Hepatocyte (in vitro differentiated cells): ENCODE results near the gene ZNF263. TPM values are rescaled to one million over a fixed set of nuclear protein-coding genes. Genes with fewer than 3 reads are reported as not detected.

Source experiments
- DNase-seq: peaks from one replicate; pipeline ENCODE4 v3.0.0-alpha.2; 2016; ENCODE audit warnings: low spot score
- H2AFZ ChIP-seq: fragments of 200-600 bp; sonication (generic); 2 replicates; pipeline ENCODE4 v1.6.0; 2016; ENCODE audit warnings: antibody characterized with exemption, mild to moderate bottlenecking
- H3K27ac ChIP-seq: fragments of 200-600 bp; sonication (generic); 2 replicates; pipeline ENCODE4 v1.5.1; 2016; ENCODE audit warnings: mild to moderate bottlenecking
- H3K27me3 ChIP-seq: fragments of 200-600 bp; sonication (generic); 2 replicates; pipeline ENCODE4 v1.6.1; 2016
- H3K36me3 ChIP-seq: fragments of 200-600 bp; sonication (generic); replicated peaks from 2 replicates; pipeline ENCODE4 v1.5.1; 2016; ENCODE audit warnings: low read depth; ENCODE audit not compliant: insufficient read depth
- H3K4me1 ChIP-seq: fragments of 200-600 bp; sonication (generic); 2 replicates; pipeline ENCODE4 v1.5.1; 2016; ENCODE audit warnings: mild to moderate bottlenecking, moderate library complexity; ENCODE audit not compliant: insufficient read depth
- H3K4me2 ChIP-seq: fragments of 200-600 bp; sonication (generic); 2 replicates; pipeline ENCODE4 v1.6.0; 2016
- H3K4me3 ChIP-seq: fragments of 200-600 bp; sonication (generic); 2 replicates; pipeline ENCODE4 v1.5.1; 2016; ENCODE audit warnings: mild to moderate bottlenecking
- H3K79me2 ChIP-seq: fragments of 200-600 bp; sonication (generic); 2 replicates; pipeline ENCODE4 v1.6.0; 2017; ENCODE audit warnings: mild to moderate bottlenecking
- H3K9me2 ChIP-seq: fragments of 200-600 bp; sonication (generic); replicated peaks from 2 replicates; pipeline ENCODE4 v1.6.0; 2017; ENCODE audit warnings: mild to moderate bottlenecking; ENCODE audit not compliant: insufficient read depth
- H3K9me3 ChIP-seq: fragments of 200-600 bp; sonication (generic); 2 replicates; pipeline ENCODE4 v1.5.1; 2016; ENCODE audit warnings: low read depth, mild to moderate bottlenecking
- H4K20me1 ChIP-seq: fragments of 200-600 bp; sonication (generic); 2 replicates; pipeline ENCODE4 v1.6.0; 2016; ENCODE audit warnings: mild to moderate bottlenecking; ENCODE audit not compliant: insufficient read depth, poor library complexity, severe bottlenecking
- CTCF ChIP-seq: fragments of 200-600 bp; sonication (generic); IDR thresholded peaks from 2 replicates; pipeline ENCODE4 v1.5.1; 2016; ENCODE audit warnings: antibody characterized with exemption, mild to moderate bottlenecking; ENCODE audit not compliant: poor library complexity
- EZH2 ChIP-seq: fragments of 200-600 bp; sonication (generic); IDR thresholded peaks from 2 replicates; pipeline ENCODE4 v1.6.1; 2016; ENCODE audit warnings: antibody characterized with exemption, mild to moderate bottlenecking, borderline replicate concordance
- EZH2phosphoT487 ChIP-seq: fragments of 200-600 bp; sonication (generic); IDR thresholded peaks from one replicate; pipeline ENCODE4 v1.6.1; 2018; ENCODE audit warnings: antibody characterized with exemption, mild to moderate bottlenecking, low read depth, moderate library complexity; ENCODE audit not compliant: unreplicated experiment, severe bottlenecking
- WGBS: methylation state at CpG from one replicate; pipeline ENCODE4 v1.1.6; 2016; ENCODE audit warnings: low lambda C conversion rate; ENCODE audit errors: missing lambda C conversion rate; 5-methylcytosine and 5-hydroxymethylcytosine counted together
- polyA plus RNA-seq: library from polyadenylated mRNA; unstranded; fragments of >200 nt; fragmentation: Nextera tagmentation; extraction: Ambion mirVana; gene quantifications from 2 replicates; pipeline ENCODE4 v1.2.1, GENCODE V29; 2016
- total RNA-seq: library from RNA; depleted of rRNA; stranded (reverse); fragments of >200 nt; gene quantifications from 2 replicates; pipeline ENCODE4 v1.2.3, GENCODE V29; 2014

Gene ZNF263
- total and polyA plus RNA-seq, 2 experiments from 2014 or later = 33.2 to 47.5 TPM

- Histone ChIP-seq H3K9me2 (no peaks in the 10 kb centered on the region), H3K4me2 (peak overlapping the region; percentile 95), H3K27me3 (no peaks in the 10 kb centered on the region), H3K79me2 (peaks cover 56% of the 10 kb centered on the region), H2AFZ (peak overlapping the region; percentile 38), H3K9me3 (peaks cover 15% of the 10 kb centered on the region), H3K36me3 (peaks cover 5% of the 10 kb centered on the region), H3K4me1 (peaks cover 10% of the 10 kb centered on the region), H3K27ac (peak overlapping the region; percentile 100), H4K20me1 (no peaks in the 10 kb centered on the region), H3K4me3 (peak overlapping the region; percentile 89)
- no peak for TF ChIP-seq EZH2phosphoT487
- no peak for TF ChIP-seq CTCF
- no peak for TF ChIP-seq EZH2
- no peak for DNase-seq
- 7% methylated on average over 56 of the region's 56 CpGs for WGBS
Measured at GRCh38 chr16:3283543-3284447, 504 bp downstream of the ZNF263 start.

- Histone ChIP-seq H3K79me2 (peaks cover 65% of the 10 kb centered on the region), H3K4me3 (peak overlapping the region; percentile 89), H3K36me3 (peaks cover 14% of the 10 kb centered on the region)
Measured at GRCh38 chr16:3285131-3285530, 1.8 kb downstream of the ZNF263 start.

DNA sequence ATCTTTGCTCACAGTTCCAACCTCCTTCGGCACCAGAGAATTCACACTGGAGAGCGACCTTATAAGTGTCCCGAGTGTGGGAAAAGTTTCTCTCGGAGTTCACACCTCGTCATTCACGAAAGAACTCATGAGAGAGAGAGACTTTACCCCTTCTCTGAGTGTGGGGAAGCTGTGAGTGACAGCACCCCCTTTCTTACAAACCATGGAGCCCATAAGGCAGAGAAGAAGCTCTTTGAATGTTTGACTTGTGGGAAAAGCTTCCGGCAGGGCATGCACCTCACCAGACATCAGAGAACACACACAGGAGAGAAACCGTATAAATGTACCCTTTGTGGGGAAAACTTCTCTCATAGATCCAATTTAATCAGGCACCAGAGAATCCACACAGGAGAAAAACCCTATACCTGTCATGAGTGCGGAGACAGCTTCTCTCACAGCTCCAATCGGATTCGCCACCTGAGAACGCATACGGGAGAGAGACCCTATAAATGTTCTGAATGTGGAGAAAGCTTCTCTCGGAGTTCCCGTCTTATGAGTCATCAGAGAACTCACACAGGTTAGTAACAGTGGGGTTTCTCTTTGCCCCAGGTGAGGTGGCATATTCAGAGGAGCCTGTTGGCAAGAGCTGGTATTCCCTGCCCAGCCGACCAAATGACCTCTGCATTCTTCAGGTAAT lies 6.8 kb downstream of the ZNF263 start:
- no peak overlapping the region for H2AFZ ChIP-seq
- H3K4me2 ChIP-seq = no peak overlapping the region
- WGBS = 98% methylated on average over 16 of the region's 16 CpGs
- H3K27me3 ChIP-seq = no peaks in the 10 kb centered on the region
- H3K9me3 ChIP-seq = peaks cover 51% of the 10 kb centered on the region
- peaks cover 59% of the 10 kb centered on the region for H3K79me2 ChIP-seq
- DNase-seq = no peak
- no peak overlapping the region for H3K4me3 ChIP-seq
- H3K27ac ChIP-seq = no peak overlapping the region
- TF ChIP-seq CTCF = no peak
- TF ChIP-seq EZH2phosphoT487 = no peak
- no peak for TF ChIP-seq EZH2
- no peaks in the 10 kb centered on the region for H3K9me2 ChIP-seq
- no peaks in the 10 kb centered on the region for H4K20me1 ChIP-seq
- H3K4me1 ChIP-seq = no peaks in the 10 kb centered on the region
- H3K36me3 ChIP-seq = peaks cover 24% of the 10 kb centered on the region

More at GRCh38 chr16:3285131-3285530, 1.8 kb downstream of the ZNF263 start:
- no peak overlapping the region for H3K27ac ChIP-seq
- TF ChIP-seq CTCF = no peak
- TF ChIP-seq EZH2 = no peak
- TF ChIP-seq EZH2phosphoT487 = no peak
- H3K4me2 ChIP-seq = peak overlapping the region; percentile 95
- no peaks in the 10 kb centered on the region for H4K20me1 ChIP-seq
- peaks cover 28% of the 10 kb centered on the region for H3K9me3 ChIP-seq
- DNase-seq = no peak
- peaks cover 10% of the 10 kb centered on the region for H3K4me1 ChIP-seq
- H3K27me3 ChIP-seq = no peaks in the 10 kb centered on the region
- 83% methylated on average over 6 of the region's 6 CpGs for WGBS
- no peaks in the 10 kb centered on the region for H3K9me2 ChIP-seq
- H2AFZ ChIP-seq = no peak overlapping the region
